ENCODE results near the gene CLIC2. TPM values are rescaled to one million over a fixed set of nuclear protein-coding genes. Genes with fewer than 3 reads are reported as not detected.
"Not testable (repeated sequence)": the region's sequence is repeated elsewhere in the genome, so short reads cannot be mapped to it uniquely, and the experiment has no call there.

Gene CLIC2
- total RNA-seq, 1 donor from 2014 or later, result 0.99 TPM

- TF ChIP-seq CTCF (IDR thresholded peaks at IDR 0.05), result no peak
- Mint-ChIP-seq H3K36me3 (ENCODE audit: unreplicated experiment) (no peaks in the 10 kb centered on the region), H3K27me3 (ENCODE audit: unreplicated experiment) (no peaks in the 10 kb centered on the region), H3K27ac (ENCODE audit: unreplicated experiment) (no peak overlapping the region), H3K4me1 (ENCODE audit: unreplicated experiment) (no peaks in the 10 kb centered on the region), H3K4me3 (ENCODE audit: unreplicated experiment) (no peak overlapping the region), H3K9me3 (ENCODE audit: unreplicated experiment) (peaks cover 66% of the 10 kb centered on the region)
- no peak for DNase-seq (ENCODE audit: extremely low spot score, unreplicated experiment)
These were observed 20.6 kb downstream of the CLIC2 start for GRCh38 chrX:155313766-155314165.

GRCh38 chrX:155293771-155294170 lies 40.6 kb downstream of the CLIC2 start:
- no peak for DNase-seq (ENCODE audit: extremely low spot score, unreplicated experiment)
- H3K27me3 Mint-ChIP-seq (ENCODE audit: unreplicated experiment), result no peaks in the 10 kb centered on the region
- no peaks in the 10 kb centered on the region for H3K4me1 Mint-ChIP-seq (ENCODE audit: unreplicated experiment)
- no peak for TF ChIP-seq CTCF (IDR thresholded peaks at IDR 0.05)
- no peak overlapping the region for H3K27ac Mint-ChIP-seq (ENCODE audit: unreplicated experiment)
- no peaks in the 10 kb centered on the region for H3K36me3 Mint-ChIP-seq (ENCODE audit: unreplicated experiment)
- peaks cover 47% of the 10 kb centered on the region for H3K9me3 Mint-ChIP-seq (ENCODE audit: unreplicated experiment)
- no peak overlapping the region for H3K4me3 Mint-ChIP-seq (ENCODE audit: unreplicated experiment)

- no peak for TF ChIP-seq CTCF (IDR thresholded peaks at IDR 0.05)
- no peaks in the 10 kb centered on the region for H3K4me1 Mint-ChIP-seq (ENCODE audit: unreplicated experiment)
- no peaks in the 10 kb centered on the region for H3K36me3 Mint-ChIP-seq (ENCODE audit: unreplicated experiment)
- H3K27me3 Mint-ChIP-seq (ENCODE audit: unreplicated experiment), result no peaks in the 10 kb centered on the region
- H3K9me3 Mint-ChIP-seq (ENCODE audit: unreplicated experiment), result peaks cover 11% of the 10 kb centered on the region
- no peak overlapping the region for H3K27ac Mint-ChIP-seq (ENCODE audit: unreplicated experiment)
- no peak overlapping the region for H3K4me3 Mint-ChIP-seq (ENCODE audit: unreplicated experiment)
- DNase-seq (ENCODE audit: extremely low spot score, unreplicated experiment), result no peak
These were observed 54.5 kb downstream of the CLIC2 start for GRCh38 chrX:155279873-155280272.

- DNase-seq (ENCODE audit: extremely low spot score, unreplicated experiment), result no peak
- H3K4me1 Mint-ChIP-seq (ENCODE audit: unreplicated experiment), result no peaks in the 10 kb centered on the region
- H3K36me3 Mint-ChIP-seq (ENCODE audit: unreplicated experiment), result no peaks in the 10 kb centered on the region
- H3K27me3 Mint-ChIP-seq (ENCODE audit: unreplicated experiment), result no peaks in the 10 kb centered on the region
- H3K4me3 Mint-ChIP-seq (ENCODE audit: unreplicated experiment), result no peak overlapping the region
- no peak overlapping the region for H3K27ac Mint-ChIP-seq (ENCODE audit: unreplicated experiment)
- H3K9me3 Mint-ChIP-seq (ENCODE audit: unreplicated experiment), result peaks cover 14% of the 10 kb centered on the region
- TF ChIP-seq CTCF (IDR thresholded peaks at IDR 0.05), result no peak
These were observed 63.4 kb downstream of the CLIC2 start for GRCh38 chrX:155270969-155271368.

GRCh38 chrX:155267995-155268394 lies 66.4 kb downstream of the CLIC2 start:
- H3K4me3 Mint-ChIP-seq (ENCODE audit: unreplicated experiment); H3K36me3 Mint-ChIP-seq (ENCODE audit: unreplicated experiment); DNase-seq (ENCODE audit: extremely low spot score, unreplicated experiment); H3K27ac Mint-ChIP-seq (ENCODE audit: unreplicated experiment); H3K27me3 Mint-ChIP-seq (ENCODE audit: unreplicated experiment): not testable (repeated sequence)
- peaks cover 11% of the 10 kb centered on the region for H3K4me1 Mint-ChIP-seq (ENCODE audit: unreplicated experiment)
- H3K9me3 Mint-ChIP-seq (ENCODE audit: unreplicated experiment), result peaks cover 14% of the 10 kb centered on the region

- no peak overlapping the region for H3K4me3 Mint-ChIP-seq (ENCODE audit: unreplicated experiment)
- H3K27ac Mint-ChIP-seq (ENCODE audit: unreplicated experiment), result no peak overlapping the region
- no peak for DNase-seq (ENCODE audit: extremely low spot score, unreplicated experiment)
- no peak for TF ChIP-seq CTCF (IDR thresholded peaks at IDR 0.05)
- peaks cover 8% of the 10 kb centered on the region for H3K9me3 Mint-ChIP-seq (ENCODE audit: unreplicated experiment)
- H3K4me1 Mint-ChIP-seq (ENCODE audit: unreplicated experiment), result peaks cover 13% of the 10 kb centered on the region
- no peaks in the 10 kb centered on the region for H3K27me3 Mint-ChIP-seq (ENCODE audit: unreplicated experiment)
- no peaks in the 10 kb centered on the region for H3K36me3 Mint-ChIP-seq (ENCODE audit: unreplicated experiment)
These were observed 68.0 kb downstream of the CLIC2 start for GRCh38 chrX:155266439-155266838.
